Right renal pelvis (tissue), 4 donors: Measurements from ENCODE around the gene TBATA. TPM values are rescaled to one million over a fixed set of nuclear protein-coding genes. Genes with fewer than 3 reads are reported as not detected.
A peak's percentile ranks its signal among the peaks of the same experiment; 100 is the strongest.

Source experiments
- DNase-seq, 4 donors: peaks; one replicate each; pipeline ENCODE4 v3.0.0-alpha.2; 2013; ENCODE audit warnings: low read depth in 4 of 4, low spot score in 3 of 4, missing footprints in 1 of 4
- polyA plus RNA-seq, 4 donors: library from polyadenylated mRNA; unstranded; fragments of 120-200 nt; gene quantifications; one replicate each; pipeline ENCODE4 v1.2.1, GENCODE V29; 2013; ENCODE audit not compliant: insufficient read length in 4 of 4

Gene TBATA, protein sequence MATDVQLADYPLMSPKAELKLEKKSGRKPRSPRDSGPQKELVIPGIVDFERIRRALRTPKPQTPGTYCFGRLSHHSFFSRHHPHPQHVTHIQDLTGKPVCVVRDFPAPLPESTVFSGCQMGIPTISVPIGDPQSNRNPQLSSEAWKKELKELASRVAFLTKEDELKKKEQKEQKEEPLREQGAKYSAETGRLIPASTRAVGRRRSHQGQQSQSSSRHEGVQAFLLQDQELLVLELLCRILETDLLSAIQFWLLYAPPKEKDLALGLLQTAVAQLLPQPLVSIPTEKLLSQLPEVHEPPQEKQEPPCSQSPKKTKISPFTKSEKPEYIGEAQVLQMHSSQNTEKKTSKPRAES
- polyA plus RNA-seq, result under 1 TPM in 1 of 4 donors, not detected in 3; 0.27 TPM

DNA sequence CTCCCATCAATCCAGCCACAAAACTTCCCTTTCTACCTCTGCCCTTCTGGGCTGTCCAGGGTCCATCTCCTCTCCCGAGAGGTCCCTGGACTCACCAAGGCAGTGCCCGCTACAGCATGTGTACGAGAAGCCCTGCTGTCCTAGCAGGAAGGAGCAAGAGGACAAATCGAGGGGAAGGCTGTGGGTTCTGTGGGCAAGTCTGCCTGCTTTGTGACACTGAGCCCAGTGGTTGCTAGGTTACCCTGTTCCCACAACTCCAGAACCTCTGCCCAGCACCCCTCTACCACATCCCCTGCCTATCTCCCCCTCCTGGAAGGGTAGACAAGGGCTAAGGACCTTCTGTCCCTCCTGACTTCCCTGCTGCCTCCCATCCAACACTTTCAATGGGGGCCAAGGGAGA is at the start of gene TBATA:
Gene TBATA (minus strand): TSS at position 188 of the 400 bp plus-strand sequence. CDS start 1,998 bp downstream, outside the sequence.
- DNase-seq, result no peak

DNA sequence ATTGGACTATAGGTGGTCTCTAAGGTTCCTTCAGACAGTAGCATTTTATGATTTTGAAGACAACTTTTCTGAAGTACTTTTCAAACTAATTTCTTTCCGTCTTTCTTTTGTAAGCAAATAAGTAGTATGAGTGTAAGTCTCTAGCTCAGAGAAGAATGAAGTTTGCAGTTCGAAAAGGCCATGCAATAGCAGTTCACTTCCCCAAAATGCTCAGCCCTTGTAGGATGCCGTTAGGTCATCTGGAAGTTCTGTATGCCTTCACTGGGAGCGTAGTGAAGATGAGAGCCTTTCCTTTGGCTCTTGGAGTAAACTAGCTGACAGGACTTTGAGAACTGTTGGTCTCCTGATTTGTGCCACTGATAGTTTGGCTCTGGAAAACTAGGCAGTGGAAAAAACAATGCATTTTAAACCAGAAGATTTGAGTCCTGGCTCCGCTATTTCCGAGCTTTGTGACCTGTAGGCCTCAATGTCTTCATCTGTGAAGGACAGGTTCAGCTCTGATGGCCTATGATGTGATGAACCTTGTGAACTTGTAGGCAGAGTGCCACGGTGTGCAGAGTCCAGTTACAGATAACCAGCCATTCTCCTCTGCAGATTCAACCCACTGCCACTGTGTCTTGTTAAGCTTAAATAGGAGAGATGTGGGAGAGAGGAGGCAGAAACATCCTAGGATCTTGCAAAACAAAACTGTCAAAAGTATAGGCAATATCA is 49.4 kb upstream of the TBATA start:
- DNase-seq, result no peak

DNA sequence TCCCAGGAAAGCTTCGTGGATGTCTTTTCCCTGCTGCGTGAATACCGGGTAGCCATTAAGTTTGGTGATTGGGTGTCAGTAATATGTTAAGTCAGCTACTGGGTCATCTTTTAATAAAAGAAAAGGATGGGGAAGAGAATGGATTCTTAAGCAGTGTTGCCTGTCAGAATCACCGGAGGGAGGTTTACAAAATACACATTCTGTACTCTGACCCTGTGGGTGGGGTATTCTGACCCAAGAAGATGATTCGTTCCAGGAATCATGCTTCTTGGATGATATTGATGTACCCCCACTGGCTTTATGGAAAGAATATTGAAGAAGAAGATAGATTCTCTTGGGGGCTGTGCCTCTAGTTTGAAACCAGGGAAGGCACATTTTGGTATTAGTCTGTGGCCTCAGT is 48.8 kb upstream of the TBATA start:
- no peak for DNase-seq

DNA sequence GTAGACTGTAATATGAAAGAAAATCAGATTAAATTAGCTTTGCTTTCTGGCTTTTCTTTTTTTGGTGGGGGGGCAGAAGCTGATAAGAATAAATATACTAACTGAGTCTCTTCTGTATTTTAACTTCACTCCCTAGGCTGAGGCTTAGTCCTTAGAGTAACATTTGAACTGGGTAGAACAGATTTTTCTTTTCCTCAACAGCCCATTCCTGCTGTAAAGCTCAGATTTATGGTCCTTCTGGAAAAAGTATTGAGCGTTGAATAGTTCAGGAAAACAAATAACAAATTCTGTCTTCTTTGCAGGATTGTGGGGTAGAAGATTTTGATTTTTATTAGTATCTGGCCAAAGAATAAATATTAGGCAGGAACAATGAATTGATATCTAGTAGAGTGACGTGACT is 48.4 kb upstream of the TBATA start:
- no peak for DNase-seq

DNA sequence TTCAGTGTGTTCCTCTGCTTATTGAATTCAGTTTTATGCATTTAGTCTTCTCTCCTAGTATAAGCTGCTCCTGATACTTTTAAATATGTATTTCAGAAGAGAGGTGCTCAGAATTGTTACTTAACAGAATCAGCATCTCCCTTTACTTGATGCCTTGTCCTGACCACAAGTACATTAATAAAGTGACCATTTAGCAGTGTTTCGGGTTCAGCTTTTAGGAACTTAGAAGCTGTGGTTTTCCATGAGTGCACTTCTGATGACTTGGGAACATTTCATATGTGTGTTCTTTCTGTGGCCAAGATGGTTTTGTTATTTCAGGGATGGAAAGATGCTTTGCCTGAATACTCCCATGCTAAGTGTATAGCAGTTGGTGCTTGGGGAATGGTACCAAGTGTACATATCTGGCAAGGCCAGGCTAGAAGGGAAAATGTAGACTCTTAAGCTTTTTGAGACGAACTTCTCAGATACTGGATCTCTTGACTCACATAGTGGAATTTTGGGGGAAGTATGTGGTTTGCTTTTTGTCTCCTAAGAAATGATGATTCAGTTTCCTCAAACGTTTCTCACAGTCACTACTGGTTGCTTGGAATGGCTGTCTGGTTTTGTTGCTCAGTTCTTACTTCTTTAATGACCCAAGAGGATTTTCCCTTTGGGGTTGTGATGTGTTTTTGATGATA is 47.8 kb upstream of the TBATA start:
- no peak for DNase-seq

DNA sequence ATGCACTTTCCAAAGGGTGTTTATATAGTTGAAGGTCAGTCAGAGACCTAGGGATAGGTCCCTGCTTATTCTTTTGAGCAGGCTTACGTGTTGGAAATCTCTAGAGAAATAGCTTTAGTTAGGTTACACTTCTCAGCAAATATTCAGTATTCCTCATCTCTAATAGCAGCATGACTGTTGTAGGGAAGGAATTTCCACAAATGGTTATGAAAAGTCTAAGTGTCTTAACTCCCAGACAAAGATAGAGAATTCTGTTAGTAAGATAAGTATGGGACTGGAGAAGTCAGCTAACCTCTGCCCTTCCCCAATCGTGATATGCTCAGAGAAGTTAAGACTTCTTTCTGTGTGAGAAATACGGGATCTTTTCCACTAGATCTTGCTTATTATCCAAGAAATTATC is 47.0 kb upstream of the TBATA start:
- DNase-seq, result no peak

DNA sequence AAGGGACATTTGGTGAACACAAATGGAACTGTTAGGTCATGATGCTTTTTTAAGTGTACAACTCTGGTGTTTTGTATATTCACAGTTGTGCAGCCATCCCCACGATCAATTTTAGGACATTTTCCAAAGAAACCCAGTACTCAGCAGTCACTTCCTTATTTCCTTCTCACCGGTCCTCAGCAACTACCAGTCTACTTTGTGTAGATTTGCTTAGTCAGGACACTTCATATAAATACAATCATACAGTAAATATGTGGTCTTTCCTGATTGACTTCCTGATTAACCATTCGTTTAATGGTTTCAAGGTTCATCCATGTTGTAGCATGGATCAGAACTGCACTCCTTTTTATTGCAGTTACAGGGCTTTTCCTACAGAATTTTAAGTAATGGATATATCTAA is 45.0 kb upstream of the TBATA start:
- DNase-seq, result no peak

DNA sequence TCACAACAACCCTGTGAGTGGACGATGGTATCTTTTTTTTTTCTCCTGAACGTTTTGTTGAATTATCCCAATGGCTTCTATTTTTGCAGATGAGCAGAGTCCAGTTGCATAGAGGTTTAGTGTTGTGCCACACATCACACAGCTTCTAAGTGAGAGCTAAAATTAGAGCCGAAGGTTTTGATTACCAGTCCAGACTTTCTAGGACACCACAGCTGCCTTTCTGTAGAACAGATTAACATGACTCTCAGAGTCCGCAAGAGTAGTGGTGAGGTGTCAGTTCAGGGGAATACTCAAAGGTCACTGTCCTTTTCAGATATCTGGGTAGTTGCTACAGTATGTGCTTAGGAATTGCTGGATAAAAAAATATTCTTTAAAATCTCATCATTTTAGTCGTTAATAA is 44.4 kb upstream of the TBATA start:
- no peak for DNase-seq

DNA sequence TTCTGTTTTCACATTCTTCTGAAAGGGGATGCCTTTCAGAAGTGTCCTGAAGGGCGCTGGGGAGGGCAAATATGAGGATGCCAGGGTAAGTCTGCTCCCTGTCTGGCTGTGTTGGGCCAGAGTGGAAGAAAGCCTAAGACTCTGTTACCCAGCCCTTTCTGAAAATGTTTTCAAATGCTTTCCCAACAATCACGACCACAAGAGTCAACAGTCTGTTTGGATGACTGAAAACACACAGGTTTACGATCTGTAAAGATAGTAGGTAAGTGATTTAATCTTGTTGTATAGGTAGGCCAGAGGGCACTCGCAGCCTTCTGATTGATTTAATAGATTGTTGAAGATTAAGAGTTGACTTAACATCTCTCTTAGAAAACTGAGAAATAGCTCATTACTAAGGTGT is 43.7 kb upstream of the TBATA start:
- no peak for DNase-seq

DNA sequence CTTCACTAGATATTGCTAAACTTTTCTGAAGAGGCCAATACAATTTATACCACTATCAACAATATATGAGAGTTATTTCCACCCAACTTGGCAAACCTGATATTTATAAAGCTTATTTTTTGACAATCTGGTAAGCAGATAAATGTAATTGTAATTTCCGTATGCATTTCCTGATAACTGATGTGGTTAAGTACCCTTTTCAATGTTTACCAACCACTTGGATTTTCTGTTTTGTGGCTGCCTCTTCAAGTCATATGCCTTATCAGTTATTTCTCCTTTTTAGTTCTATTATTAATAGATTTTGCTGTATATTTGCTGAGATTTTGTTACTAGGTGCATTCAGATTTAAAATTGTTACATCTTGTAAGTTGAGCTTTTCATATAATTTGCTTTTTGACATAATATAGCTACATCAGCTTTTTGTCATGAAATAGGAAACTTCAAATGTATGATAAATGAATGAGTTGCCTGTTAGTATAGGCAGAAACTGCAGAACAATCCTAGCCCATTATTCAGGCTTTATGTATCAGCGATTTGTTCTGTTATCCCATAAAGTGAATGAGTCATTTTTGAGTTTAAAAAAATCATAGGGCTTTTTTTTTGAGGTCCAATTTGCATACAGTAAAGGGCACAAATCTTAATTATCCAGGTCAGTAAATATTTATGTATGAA is 42.0 kb upstream of the TBATA start:
- DNase-seq, result no peak

DNA sequence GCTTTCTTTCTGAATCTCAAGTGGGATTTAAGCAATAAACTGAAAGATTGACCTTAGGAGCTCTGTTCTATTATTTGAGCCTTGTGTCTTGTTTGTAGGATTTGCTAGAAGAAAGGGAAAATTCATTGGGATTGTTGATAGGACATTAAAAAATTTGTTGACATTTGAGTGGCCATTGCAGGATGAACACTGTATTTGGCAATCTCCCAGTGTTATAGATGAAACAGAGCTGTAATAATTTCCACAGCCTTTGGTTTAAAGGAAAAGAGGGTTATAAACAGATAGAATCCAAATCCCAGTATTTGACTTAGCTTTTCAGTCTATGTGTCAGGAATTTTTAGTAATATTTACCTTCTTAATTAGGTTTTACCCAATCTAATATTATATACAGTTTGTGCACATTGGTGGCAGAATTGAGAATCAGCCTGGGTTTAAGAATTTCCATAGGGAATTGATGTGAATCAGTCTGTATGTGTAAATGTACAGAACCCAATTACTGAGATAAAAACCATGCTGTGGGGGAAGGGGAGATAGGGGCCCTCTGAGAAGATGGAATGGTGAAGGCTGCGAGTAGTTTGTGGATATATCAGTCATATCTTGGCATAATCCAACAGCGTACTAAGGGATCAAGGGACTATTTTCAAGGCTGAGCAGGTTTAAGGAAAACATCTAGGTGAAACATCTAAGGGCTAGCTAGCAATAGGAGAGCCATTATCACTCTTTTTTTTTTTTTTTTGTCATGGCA is 37.1 kb upstream of the TBATA start:
- no peak for DNase-seq

DNA sequence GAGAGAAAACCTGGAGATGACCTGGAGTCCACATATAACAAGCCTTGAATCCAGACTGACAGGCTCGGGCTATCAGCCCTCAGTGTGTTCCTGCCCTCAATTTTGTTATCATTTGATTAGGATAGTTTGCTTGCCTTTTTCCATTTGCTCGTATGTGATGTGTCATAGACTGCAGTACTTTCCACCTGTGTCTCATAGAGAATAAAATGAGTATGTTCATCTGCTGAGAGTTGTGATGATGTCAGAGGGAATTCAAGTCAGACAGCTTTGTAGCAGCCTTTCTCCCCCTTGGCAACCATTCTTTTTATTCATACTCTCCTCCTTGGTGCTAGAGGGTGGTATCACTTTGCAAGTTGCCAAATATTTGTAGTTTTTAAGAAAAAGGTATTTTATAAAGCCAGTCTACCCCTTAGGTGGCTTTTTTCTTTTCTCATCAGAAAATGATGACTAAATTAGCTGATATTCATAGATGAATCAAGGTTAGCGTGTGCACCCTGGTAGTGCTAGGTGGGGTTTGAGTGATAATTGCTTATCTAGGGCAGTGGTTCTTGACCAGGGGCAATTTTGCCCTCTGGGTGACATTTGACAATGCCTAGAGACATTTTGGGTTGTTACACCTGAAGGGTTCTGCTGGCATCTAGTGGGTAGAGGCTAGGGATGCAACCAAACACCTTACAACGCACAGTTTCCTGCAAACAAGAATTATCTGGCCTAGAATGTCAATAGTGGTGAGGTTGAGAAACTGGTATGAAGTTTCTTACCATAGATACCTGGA is 36.0 kb upstream of the TBATA start:
- DNase-seq, result no peak

DNA sequence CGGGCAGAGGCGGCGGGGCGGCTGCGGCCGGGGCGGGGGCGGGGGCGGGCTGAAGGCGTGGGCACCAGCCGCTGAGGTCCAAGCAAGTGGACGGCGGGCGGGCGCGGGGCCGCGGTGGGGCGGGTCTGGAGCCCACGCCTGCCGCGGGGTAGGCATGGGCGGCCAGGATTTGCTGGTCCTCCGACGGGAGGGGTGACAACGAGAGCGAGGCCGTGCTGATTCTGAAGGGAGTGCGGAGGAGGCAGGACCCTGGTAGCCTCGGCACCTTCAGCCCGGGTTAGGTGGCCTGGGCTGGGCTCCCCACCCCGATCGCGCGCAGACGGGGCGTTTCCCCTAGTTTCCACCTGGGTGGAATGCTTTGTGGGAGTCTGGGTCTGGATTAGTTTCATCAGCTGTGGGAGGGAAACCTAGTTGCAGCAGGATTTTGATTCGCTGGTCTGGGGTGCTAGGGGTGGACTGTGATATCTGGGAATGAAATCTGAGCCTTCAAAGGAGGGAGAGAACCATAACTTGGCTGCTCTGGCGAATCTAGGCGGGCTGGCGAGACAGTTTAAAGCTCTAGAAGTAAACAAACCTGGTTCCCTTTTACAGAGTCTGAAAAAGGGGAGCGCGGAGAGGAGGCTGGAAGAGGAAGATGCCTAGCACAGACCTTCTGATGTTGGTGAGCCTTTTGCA is 31.2 kb upstream of the TBATA start:
- peak; percentile 65 to 81 (median 77) for DNase-seq

DNA sequence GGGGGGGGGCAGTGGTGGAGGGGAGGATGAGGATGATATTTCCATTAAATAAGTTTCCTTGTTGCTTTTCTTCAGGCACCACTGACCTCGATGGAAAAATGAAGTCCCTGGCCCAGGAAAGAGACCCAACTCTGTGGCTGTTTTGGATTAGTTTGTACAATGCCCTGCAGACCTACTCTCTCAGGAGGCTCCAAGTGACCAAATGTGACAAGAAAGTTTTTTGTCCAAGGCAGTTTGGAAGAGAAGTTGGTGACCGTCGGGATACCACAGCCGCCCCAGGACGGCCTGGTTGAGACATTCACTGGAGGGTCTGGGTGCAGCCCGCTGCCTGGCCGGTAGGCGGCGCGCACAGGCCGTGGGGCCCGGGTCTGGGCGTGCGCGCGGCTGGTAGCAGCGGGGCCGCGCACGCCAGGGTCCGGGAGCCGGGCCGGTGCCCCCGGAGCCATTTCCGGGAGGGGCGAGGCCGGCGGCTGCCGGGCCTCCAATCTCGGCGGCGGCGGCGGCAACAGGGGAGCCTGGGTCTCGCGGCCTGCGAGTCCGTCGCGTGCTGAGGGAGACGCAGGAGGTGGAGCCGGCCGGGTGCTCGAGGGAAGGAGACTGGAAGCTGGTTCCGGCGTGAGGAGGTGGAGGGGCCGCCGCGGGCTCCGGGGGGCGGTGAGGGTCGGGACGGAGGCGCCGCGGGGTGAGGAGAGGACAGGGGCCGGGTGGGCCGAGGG is 30.5 kb upstream of the TBATA start, which contains the start of gene SGPL1:
Gene SGPL1 (plus strand): TSS at position 445 of the 716 bp plus-strand sequence. CDS start 906 bp downstream, outside the sequence.
- DNase-seq, result peak; percentile 64 to 77 (median 72)

DNA sequence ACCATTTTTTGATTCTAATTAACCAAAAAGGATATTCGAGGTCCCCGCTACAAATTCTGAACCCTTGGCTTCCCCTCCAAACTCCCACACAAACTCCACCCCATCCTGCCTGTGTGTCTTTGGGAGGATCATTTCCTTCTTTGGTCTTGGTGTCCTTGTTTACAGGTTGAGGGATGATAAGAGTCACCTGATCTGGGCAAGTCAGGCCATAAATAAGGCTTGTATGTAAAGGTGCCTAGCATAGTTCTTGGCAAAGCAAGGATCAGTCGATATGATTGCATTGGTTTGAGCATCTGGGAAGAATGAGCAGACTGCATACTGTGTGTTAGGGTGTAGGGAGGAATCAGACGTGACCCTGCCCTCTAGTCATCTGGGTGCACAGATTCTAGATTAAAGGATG is 28.9 kb upstream of the TBATA start:
- no peak for DNase-seq

DNA sequence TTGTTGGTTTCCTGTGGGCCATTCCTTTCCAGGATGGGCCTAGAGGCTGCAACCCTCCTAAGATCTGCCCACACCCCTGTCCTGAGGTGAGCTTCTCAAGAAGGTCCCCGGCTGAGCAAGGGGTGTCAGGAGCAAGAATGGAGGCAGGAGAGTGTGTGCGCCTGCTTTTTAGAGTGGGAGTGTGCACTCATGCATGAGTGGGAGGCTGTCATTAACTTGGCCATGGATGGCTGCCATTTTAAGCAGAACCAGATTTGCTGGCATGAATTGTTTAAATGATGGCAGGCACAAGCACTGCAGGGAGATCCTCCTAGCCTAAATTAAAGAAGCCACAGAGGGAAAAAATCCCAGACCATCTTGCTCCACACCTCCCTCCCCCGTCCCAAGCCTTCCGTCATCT is 27.6 kb upstream of the TBATA start:
- no peak for DNase-seq

DNA sequence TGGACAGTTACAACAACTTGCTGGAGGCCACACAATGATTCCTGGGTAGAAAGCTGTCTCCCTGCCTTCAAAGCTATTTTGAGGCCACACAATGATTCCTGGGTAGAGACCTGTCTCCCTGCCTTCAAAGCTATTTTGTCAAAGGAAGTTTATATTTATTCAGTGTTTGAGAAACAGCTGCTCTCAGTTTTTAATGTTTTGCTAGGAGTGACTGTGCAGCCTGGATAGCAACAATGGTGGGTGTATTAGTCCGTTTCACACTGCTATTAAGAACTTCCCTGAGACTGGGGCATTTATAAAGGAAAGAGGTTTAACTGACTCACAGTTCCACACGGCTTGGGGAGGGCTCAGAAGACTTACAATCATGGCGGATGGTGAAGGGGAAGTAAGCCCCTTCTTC is 26.7 kb upstream of the TBATA start:
- DNase-seq, result no peak

DNA sequence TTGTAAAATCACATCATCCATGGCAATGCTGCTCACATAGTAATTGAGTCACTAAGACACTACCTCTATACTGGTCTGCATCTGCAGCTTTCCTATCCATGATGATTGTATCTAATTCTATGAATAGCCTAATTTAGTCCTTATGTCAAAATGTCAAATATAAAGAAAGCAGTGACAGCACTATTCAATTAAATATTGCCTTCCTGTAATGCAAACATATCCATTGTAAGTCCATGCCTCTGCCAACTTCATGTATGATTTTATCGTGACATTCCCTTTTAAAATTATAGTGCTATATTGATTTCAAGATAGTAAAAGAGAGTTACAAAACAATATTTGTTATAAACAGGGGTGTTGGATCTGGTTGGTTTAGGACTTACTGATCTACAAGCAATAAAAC is 25.8 kb upstream of the TBATA start:
- no peak for DNase-seq
